ENCODE data around the gene TTC39B.
A peak's percentile ranks its signal among the peaks of the same experiment; 100 is the strongest.

Gene TTC39B

DNA sequence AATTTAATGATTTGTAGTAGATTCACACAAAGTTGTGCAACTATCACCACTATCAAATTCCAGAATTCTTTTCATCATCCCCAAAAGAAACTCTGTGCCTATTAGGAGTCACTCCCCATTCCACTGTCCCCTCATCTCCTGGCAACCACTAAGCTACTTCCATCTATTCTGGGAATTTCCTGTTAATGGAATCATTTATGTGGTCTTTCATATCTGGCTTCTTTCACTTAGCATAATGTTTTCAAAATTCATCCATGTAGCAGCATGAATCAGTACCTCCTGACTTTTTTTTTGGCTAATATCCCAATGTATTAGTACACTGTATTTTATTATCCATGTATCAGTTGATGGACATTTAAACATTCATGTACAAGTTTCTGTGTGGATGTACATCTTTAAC is 157.6 kb downstream of the TTC39B start (continued):
- TF ChIP-seq ZNF37A (tag by site-specific recombination; IDR thresholded peaks at IDR 0.05) (no peak), ZNF184 (tag by site-specific recombination; IDR thresholded peaks at IDR 0.05) (no peak), KLF7 (tag by site-specific recombination; IDR thresholded peaks at IDR 0.05; ENCODE audit: borderline replicate concordance) (no peak), ZNF132 (tag by site-specific recombination; IDR thresholded peaks at IDR 0.05; ENCODE audit: borderline replicate concordance) (no peak), ZNF24 (tag by site-specific recombination; IDR thresholded peaks at IDR 0.05) (no peak), ZNF426 (tag by site-specific recombination; IDR thresholded peaks at IDR 0.05) (no peak), ZNF202 (tag by site-specific recombination; IDR thresholded peaks at IDR 0.05; ENCODE audit: borderline replicate concordance) (no peak), ZNF174 (tag by site-specific recombination; IDR thresholded peaks at IDR 0.05) (no peak), ZNF2 (tag by site-specific recombination; IDR thresholded peaks at IDR 0.05) (no peak), ZNF600 (tag by site-specific recombination; IDR thresholded peaks at IDR 0.05) (no peak)

GRCh38 chr9:15146268-15146700 is 160.7 kb downstream of the TTC39B start:
- CTCF ChIA-PET: no interaction called here
- no peaks in the 10 kb centered on the region for H3K9me3 ChIP-seq (ENCODE audit: control insufficient read depth, insufficient read depth, low read depth, low read length)
- no peak overlapping the region for H3K4me3 ChIP-seq (ENCODE audit: low read depth, low read length)
- peaks cover 5% of the 10 kb centered on the region; the same call in 1 of the 2 replicates for H3K4me1 ChIP-seq (ENCODE audit: control insufficient read depth, insufficient read depth, low read length)
- H3K27ac ChIP-seq (ENCODE audit: extremely low read depth, low read depth, low read length): no peak overlapping the region
- POLR2A ChIA-PET: no interaction called here
- H3K36me3 ChIP-seq (ENCODE audit: control insufficient read depth in 2 of 2, insufficient read depth in 1 of 2, low read length in 2 of 2): no peaks in the 10 kb centered on the region
- no peak for TF ChIP-seq ZNF140 (tag by site-specific recombination; IDR thresholded peaks at IDR 0.05)
- TF ChIP-seq GLI2 (tag by site-specific recombination; IDR thresholded peaks at IDR 0.05; ENCODE audit: borderline replicate concordance, low read depth): no peak
- TF ChIP-seq ZNF248 (tag by site-specific recombination; IDR thresholded peaks at IDR 0.05): no peak
- TF ChIP-seq ZNF677 (tag by site-specific recombination; IDR thresholded peaks at IDR 0.05): no peak
- peak; percentile 53 for TF ChIP-seq ZNF629 (tag by site-specific recombination; IDR thresholded peaks at IDR 0.05)
- TF ChIP-seq, protein P1, sequence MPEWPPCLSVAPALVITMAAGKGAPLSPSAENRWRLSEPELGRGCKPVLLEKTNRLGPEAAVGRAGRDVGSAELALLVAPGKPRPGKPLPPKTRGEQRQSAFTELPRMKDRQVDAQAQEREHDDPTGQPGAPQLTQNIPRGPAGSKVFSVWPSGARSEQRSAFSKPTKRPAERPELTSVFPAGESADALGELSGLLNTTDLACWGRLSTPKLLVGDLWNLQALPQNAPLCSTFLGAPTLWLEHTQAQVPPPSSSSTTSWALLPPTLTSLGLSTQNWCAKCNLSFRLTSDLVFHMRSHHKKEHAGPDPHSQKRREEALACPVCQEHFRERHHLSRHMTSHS (tag by site-specific recombination; IDR thresholded peaks at IDR 0.05): no peak
- no peak for TF ChIP-seq ZNF335 (tag by site-specific recombination; conservative IDR thresholded peaks at IDR 0.05)
- TF ChIP-seq ZNF426 (tag by site-specific recombination; IDR thresholded peaks at IDR 0.05): no peak
- TF ChIP-seq FEZF1 (tag by site-specific recombination; IDR thresholded peaks at IDR 0.05): no peak
- TF ChIP-seq KLF7 (tag by site-specific recombination; IDR thresholded peaks at IDR 0.05; ENCODE audit: borderline replicate concordance): no peak
- TF ChIP-seq ZNF518A (tag by site-specific recombination; conservative IDR thresholded peaks at IDR 0.05; ENCODE audit: low read depth): no peak
- no peak for TF ChIP-seq ZNF391 (tag by site-specific recombination; IDR thresholded peaks at IDR 0.05; ENCODE audit: borderline replicate concordance, low read depth)
- TF ChIP-seq ZBTB26 (tag by site-specific recombination; optimal IDR thresholded peaks at IDR 0.05): no peak
- no peak for TF ChIP-seq SP3 (tag by site-specific recombination; IDR thresholded peaks at IDR 0.05)
- TF ChIP-seq ZNF544 (tag by site-specific recombination; IDR thresholded peaks at IDR 0.05): no peak
- TF ChIP-seq SETDB1 (IDR thresholded peaks at IDR 0.05; ENCODE audit: insufficient read length, low read length): no peak
- TF ChIP-seq ZNF341 (tag by site-specific recombination; IDR thresholded peaks at IDR 0.05; ENCODE audit: low read depth): no peak
- no peak for TF ChIP-seq ZNF510 (tag by site-specific recombination; IDR thresholded peaks at IDR 0.05; ENCODE audit: insufficient replicate concordance)
- TF ChIP-seq ZNF302 (tag by site-specific recombination; IDR thresholded peaks at IDR 0.05; ENCODE audit: low read depth): no peak
- no peak for TF ChIP-seq ZNF792 (tag by site-specific recombination; IDR thresholded peaks at IDR 0.05)
- TF ChIP-seq ZSCAN16 (tag by site-specific recombination; IDR thresholded peaks at IDR 0.05): no peak
- no peak for TF ChIP-seq KLF16 (tag by site-specific recombination; IDR thresholded peaks at IDR 0.05)
- TF ChIP-seq MYNN (tag by site-specific recombination; IDR thresholded peaks at IDR 0.05; ENCODE audit: borderline replicate concordance): no peak
- TF ChIP-seq SP7 (tag by site-specific recombination; IDR thresholded peaks at IDR 0.05): 0 out of 2 replicates have a peak, but pooled peaks have one; percentile 23
